Motor neuron (in vitro differentiated cells): ENCODE results near the gene ELOVL5. TPM values are rescaled to one million over a fixed set of nuclear protein-coding genes. Genes with fewer than 3 reads are reported as not detected.
"Not testable (repeated sequence)": the region's sequence is repeated elsewhere in the genome, so short reads cannot be mapped to it uniquely, and the experiment has no call there.

Experiments used
- ATAC-seq, 8 experiments: fragments of 200-7000 bp; cut with Tn5 transposase; replicated peaks in 6 of 8; 2 replicates each; pipeline ENCODE4 v1.8.0; 2021; ENCODE audit warnings: mild to moderate bottlenecking in 8 of 8, moderate library complexity in 8 of 8
- H3K27ac ChIP-seq, 2 donors: fragments of 250-450 bp; sonication (Bioruptor Pico); 2 replicates each; pipeline ENCODE4 v1.9.0; 2021; ENCODE audit warnings: antibody characterized with exemption in 2 of 2, mild to moderate bottlenecking in 2 of 2, moderate library complexity in 1 of 2
- H3K4me1 ChIP-seq, 2 donors: fragments of 250-450 bp; sonication (Bioruptor Pico); replicated peaks in 1 of 2; 2 replicates each; pipeline ENCODE4 v1.6.1; 2021; ENCODE audit warnings: antibody characterized with exemption in 2 of 2, mild to moderate bottlenecking in 2 of 2, moderate library complexity in 1 of 2
- H3K4me3 ChIP-seq, 5 donors: fragments of 250-450 bp; sonication (Bioruptor Pico); 2 replicates each; pipeline ENCODE4 v1.9.0; 2021; ENCODE audit warnings: antibody characterized with exemption in 5 of 5, mild to moderate bottlenecking in 5 of 5, moderate library complexity in 4 of 5
- WGBS, 10 experiments: fragments of 450-650 bp; shearing (Covaris generic); methylation state at CpG; one replicate each; pipeline ENCODE4 v1.0.0; 2022; 5-methylcytosine and 5-hydroxymethylcytosine counted together
- in situ Hi-C, 9 experiments: fragments of 400-800 bp; cut with MboI; loops; one replicate each; pipeline ENCODE4 v1.15.0; 2021; ENCODE audit warnings: low sequenced_read_pairs in 9 of 9, low pct_unique_long_range_greater_than_20kb in 2 of 9; ENCODE audit not compliant: unreplicated experiment in 9 of 9
- total RNA-seq, 8 experiments: library from RNA; unstranded; fragments of 300-600 nt; gene quantifications; 2 replicates each; pipeline versions ENCODE4 v1.2.3 to v1.2.4, GENCODE V29; 2022

The ELOVL5 gene
- total RNA-seq, 8 experiments from 2014 or later = 75.7 to 201 (median 104) TPM

DNA sequence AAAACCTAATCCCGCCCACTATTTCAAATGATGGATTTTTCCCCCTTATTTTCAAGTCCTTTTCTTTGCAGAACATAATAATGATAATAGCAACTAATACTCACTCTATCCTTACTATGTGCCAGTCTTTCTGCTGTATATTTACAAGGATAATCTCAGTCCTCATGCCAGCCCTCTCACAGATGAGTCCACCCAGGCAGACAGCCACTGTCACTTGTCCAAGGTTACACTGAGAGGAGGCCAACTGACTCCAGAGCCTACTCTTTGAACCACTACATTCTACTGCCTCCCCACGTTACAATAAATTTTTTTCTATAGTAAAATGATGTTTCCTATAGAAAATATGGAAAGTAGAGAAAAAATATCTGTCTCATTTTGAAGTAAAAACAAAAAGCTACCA, 30.9 kb downstream of the ELOVL5 start:
- in situ Hi-C loops = no loop called here
- H3K27ac ChIP-seq = no peak overlapping the region
- H3K4me1 ChIP-seq = peaks cover 0 to 7% of the 10 kb centered on the region in 2 donors
- WGBS, 10 experiments = 56 to 100% (median 94%) methylated on average over 1 to 2 of the region's 2 CpGs; no CpG with 5 or more reads in 2 of the 10 experiments
- no peak for ATAC-seq
- H3K4me3 ChIP-seq = no peak overlapping the region

DNA sequence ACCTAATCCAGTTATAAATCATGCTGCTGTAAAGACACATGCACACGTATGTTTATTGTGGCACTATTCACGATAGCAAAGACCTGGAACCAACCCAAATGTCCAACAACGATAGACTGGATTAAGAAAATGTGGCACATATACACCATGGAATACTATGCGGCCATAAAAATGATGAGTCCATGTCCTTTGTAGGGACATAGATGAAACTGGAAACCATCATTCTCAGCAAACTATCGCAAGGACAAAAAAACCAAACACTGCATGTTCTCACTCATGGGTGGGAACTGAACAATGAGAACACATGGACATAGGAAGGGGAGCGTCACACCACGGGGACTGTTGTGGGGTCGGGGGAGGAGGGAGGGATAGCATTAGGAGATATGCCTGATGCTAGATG, 31.5 kb downstream of the ELOVL5 start:
- H3K4me3 ChIP-seq, H3K27ac ChIP-seq, H3K4me1 ChIP-seq, ATAC-seq, in situ Hi-C loops: not testable (repeated sequence)
- 80 to 100% (median 85%) methylated on average over 1 to 3 of the region's 8 CpGs; no CpG with 5 or more reads in 4 of the 10 experiments for WGBS, 10 experiments

DNA sequence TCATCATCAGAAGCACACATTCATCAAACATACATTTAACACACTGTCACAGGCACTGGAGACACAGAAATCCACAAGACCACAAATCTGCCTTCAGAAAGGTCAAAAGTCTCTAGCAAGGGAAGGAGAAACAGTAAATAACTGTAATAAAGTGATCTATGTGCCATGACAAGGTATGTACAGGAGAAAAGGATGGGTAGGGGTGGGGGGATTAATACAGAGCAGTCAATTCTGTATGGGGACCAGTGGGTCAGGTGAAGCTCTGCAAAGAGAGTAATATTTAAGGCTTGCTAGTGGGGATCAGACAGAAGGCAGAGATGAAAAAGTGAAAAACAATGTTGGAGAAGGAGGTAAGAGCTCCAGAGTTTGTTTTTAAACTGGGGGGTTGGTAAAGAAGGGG, 32.6 kb downstream of the ELOVL5 start:
- H3K4me3 ChIP-seq = no peak overlapping the region
- H3K27ac ChIP-seq = no peak overlapping the region
- ATAC-seq = peak in 3 of 8 experiments; percentile 33 to 53 (median 52)
- peaks cover 0 to 7% of the 10 kb centered on the region in 2 donors for H3K4me1 ChIP-seq
- in situ Hi-C loops = no loop called here

DNA sequence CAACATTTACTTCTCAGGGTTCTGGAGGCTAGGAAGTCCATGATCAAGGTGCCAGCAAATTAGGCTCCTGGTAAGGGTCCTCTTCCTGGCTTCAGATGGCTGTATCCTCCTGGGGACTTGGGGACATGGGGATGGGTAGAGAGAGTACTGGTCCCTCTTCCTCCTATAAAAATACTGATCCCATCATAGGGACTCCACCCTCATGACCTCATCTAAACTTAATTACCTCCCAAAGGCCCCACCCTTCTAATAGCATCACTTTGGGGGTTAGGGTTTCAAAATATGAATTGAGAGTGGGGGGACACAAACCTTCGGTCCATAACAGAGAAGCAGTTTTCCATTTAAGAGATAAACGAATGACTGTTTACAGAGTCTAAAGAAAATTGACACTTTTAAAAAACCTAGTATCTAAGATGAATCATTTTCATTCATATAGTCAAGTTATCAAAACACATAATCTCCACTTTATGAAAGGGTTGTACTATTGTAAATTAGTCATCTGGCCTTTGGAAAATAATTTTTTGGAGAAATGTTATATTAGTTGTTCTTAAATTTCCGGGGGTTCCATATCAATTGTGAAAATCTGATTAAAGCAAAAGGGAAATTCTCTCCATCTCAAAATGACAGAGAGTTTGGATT, 33.5 kb downstream of the ELOVL5 start:
- ATAC-seq = peak in 1 of 8 experiments; percentile 29
- WGBS, 10 experiments = 67 to 100% (median 96%) methylated on average over 1 to 3 of the region's 3 CpGs; no CpG with 5 or more reads in 2 of the 10 experiments
- in situ Hi-C loops = no loop called here
- Histone ChIP-seq H3K4me1 (peaks cover 0 to 7% of the 10 kb centered on the region in 2 donors), H3K4me3 (no peak overlapping the region), H3K27ac (no peak overlapping the region)

DNA sequence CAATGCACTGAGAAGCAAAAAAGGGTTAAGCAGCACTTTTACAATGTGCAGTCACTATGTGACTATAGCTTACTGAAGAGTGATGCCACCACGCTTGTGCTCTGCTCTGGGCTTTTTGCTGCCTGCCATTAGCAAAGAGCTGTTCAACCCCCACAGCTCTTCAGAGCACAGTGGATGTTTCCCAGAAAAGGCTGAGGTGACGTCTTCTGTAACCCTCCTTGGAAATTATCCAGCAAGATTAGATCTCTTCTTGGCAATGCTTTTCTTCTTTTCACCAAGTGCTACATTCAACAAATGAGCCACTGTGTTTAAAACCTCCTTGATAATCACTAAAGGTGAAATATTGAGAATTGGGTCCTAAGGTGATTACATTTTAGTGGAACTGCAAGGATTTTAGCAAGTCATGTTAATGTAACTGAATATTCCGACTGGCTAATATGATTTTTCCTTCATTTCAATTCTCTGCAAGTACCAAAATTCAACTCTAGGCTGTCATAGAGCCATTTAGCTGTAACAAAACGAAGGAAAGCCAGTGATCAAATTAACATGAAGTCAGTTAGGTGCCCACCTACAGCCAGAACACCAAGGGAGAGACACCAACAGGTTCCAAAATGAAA, 34.9 kb downstream of the ELOVL5 start:
- Histone ChIP-seq H3K4me3 (no peak overlapping the region), H3K4me1 (peaks cover 0 to 7% of the 10 kb centered on the region in 2 donors), H3K27ac (no peak overlapping the region)
- 14 to 100% (median 78%) methylated on average over 2 to 4 of the region's 4 CpGs for WGBS, 10 experiments
- peak in 4 of 8 experiments; percentile 23 to 74 (median 56) for ATAC-seq
- in situ Hi-C loops = no loop called here

DNA sequence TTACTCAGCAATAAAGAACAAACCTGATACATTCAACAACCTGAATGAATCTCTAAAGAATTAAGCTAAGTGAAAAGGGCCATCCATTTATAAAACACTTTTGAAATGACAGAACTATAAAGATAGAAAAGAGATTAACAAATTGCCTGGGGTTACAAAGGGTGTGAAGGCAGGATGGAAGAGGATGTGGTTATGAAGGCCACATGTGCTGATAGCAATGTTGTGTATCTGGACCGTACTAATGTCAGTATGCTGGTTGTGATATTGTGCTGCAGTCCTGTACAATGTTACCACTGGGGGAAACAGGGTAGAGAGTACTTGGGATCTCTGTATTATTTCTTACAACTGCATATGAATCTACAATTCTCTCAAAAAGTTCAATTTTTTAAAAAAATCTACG, 36.4 kb downstream of the ELOVL5 start:
- Histone ChIP-seq H3K27ac (no peak overlapping the region), H3K4me3 (no peak overlapping the region), H3K4me1 (peaks cover 0 to 7% of the 10 kb centered on the region in 2 donors)
- ATAC-seq = no peak
- 60 to 100% (median 95%) methylated on average over 1 to 2 of the region's 2 CpGs for WGBS, 10 experiments
- in situ Hi-C loops = no loop called here

DNA sequence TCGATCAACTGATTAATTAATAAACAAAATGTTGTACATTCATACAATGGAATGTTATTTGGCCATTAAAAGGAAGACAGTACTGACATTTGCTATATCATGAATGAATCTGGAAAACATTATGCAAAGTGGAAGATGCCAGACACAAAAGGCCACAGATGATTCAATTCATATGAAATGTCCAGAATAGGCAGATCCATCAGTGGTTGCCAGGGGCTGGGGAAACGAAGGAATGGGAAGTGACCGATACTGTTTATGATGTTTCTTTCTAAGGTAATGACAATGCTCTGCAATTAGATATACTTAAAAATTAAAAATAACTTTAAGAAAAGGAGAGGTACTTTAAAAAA, 37.2 kb downstream of the ELOVL5 start:
- 40 to 100% (median 92%) methylated on average over 1 to 3 of the region's 3 CpGs; no CpG with 5 or more reads in 1 of the 10 experiments for WGBS, 10 experiments
- in situ Hi-C loops = no loop called here
- Histone ChIP-seq H3K4me1 (peaks cover 0 to 7% of the 10 kb centered on the region in 2 donors), H3K27ac (no peak overlapping the region), H3K4me3 (no peak overlapping the region)
- no peak for ATAC-seq

DNA sequence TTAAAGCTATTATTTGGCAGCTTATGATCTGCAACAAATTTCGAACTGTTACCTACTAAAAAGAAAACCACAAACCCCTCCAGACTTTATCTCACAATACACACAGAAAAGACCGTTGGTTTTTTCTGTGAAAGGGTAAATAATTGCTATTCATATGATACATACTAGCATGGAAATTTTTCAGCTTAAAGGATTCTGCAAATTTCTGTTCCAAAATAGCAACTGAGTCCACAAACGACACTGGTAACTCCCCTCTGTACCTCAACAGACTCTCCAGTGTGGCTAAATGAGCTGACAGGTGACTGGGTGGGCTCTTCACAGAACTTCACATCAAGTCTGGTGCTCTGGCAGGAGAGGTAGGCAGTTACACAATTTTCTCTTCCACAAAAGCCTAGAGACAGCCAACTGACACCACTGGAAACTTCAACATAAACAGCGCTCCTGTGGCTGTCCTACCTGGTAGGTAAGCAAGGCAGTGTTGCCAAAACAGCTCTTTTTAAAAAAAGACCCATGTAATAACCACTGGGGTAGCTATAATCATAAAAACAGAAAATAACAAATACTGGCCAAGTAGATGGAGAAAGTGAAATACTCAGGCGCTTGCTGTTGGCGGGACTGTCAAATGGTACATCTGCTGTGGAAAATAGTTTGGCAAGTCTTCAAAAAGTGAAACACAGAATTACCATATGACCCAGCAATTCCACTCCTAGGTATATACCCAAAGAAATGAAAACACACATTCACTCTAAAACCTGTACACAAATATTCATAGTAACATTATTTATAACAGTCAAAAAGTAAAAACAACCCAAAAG, 37.8 kb downstream of the ELOVL5 start:
- WGBS, 10 experiments = 66 to 100% (median 89%) methylated on average over 1 to 5 of the region's 6 CpGs
- H3K4me1 ChIP-seq = peaks cover 0 to 1% of the 10 kb centered on the region in 2 donors
- H3K4me3 ChIP-seq = no peak overlapping the region
- in situ Hi-C loops = no loop called here
- H3K27ac ChIP-seq = no peak overlapping the region
- ATAC-seq = no peak

DNA sequence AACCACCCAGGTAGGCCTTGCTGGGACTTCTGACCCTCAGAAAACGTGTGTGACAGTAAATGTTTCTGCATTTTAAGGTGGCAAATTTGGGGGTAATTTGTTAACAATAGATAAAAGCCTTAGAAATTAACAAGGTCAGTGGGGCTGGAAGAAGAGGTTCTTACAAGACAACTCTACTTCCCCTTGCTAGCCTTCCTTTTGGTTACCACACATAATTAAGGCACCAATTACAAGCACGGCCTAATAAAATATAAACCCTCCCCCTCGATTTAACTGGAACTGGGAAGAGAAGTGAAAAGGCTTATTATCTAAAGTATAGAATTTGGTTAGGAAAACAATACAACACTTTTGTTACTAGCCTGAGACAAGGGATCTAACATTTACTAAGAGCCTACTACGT, 38.8 kb downstream of the ELOVL5 start:
- no peaks in the 10 kb centered on the region for H3K4me1 ChIP-seq
- peak overlapping the region in 1 of 2 donors; percentile 18 for H3K27ac ChIP-seq
- H3K4me3 ChIP-seq = no peak overlapping the region
- WGBS, 10 experiments = 40 to 100% (median 100%) methylated on average over 1 to 4 of the region's 4 CpGs; no CpG with 5 or more reads in 1 of the 10 experiments
- ATAC-seq = no peak
- in situ Hi-C loops = no loop called here

DNA sequence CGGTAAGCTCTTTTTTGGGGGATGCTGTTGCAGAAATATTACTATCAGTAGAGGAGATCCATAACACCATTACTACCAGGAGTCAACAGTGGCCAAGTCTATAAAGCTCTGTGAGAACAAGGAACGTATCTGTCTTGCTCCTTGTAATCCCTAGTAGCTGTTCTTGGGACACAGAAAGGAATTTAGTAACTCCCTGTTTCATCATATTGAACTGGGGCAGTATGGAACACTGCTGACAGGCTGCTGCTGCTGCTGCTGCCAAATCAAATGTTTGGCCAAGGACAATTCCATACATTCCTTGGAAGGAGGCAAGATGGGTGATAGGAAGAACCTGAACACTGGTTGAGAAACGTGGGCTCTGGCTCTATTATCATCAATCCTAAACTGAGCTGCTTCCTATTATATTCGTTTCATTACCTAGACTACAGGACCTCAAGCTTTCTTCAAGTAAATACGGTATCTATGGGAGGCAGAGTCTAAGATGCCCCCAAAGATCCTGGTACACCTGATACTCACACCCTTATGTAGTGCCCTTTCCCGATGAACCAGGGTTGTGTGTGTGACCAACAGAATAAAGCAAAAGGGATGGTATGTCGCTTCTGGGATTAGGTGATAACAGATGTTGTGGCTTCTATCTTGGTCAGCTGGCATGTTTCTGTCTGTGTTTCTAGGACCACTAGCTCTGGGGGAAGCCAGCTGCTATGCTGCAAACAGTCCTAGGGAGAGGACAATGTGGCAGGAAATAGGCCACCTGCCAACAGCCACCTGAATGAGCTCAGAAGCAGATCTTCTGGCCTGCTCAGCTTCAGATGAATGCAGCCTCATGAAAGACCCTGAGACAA, 39.5 kb downstream of the ELOVL5 start:
- WGBS, 10 experiments = 63 to 100% (median 100%) methylated on average over 1 to 3 of the region's 7 CpGs
- Histone ChIP-seq H3K4me3 (no peak overlapping the region), H3K27ac (peak overlapping the region in 1 of 2 donors; percentile 18), H3K4me1 (no peaks in the 10 kb centered on the region)
- in situ Hi-C loops = no loop called here
- ATAC-seq = peak in 4 of 8 experiments; percentile 23 to 69 (median 34)

DNA sequence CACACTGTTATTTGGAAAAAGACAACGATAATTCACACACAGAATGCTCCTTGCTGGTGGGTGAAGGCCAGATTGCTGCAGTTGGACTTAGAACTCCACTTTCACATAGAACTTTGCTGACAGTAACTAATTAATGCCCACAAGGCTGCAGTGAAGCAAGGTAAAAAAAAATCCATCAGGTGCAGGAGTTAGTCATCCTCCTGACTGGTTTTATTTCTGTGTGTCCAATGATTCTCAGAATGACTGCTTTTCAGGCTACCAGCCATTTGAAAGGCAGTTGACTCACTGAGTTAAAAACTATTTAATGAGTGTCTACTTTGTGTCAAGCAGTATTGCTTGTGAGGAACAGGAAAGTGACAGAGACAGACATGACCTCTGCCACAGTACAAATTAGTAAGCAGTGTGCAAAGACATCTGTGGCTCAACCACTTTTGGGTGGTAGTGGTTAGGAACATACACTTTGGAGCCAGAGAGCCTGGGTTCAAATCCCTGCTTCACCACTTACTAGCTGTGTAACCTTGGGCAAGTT, 41.9 kb downstream of the ELOVL5 start:
- in situ Hi-C loops = no loop called here
- no peak overlapping the region for H3K4me3 ChIP-seq
- WGBS, 10 experiments = 60 to 100% (median 100%) methylated on average over 1 of the region's 1 CpG; no CpG with 5 or more reads in 3 of the 10 experiments
- no peak for ATAC-seq
- H3K4me1 ChIP-seq = peaks cover 14 to 16% of the 10 kb centered on the region in 2 donors
- H3K27ac ChIP-seq = no peak overlapping the region

DNA sequence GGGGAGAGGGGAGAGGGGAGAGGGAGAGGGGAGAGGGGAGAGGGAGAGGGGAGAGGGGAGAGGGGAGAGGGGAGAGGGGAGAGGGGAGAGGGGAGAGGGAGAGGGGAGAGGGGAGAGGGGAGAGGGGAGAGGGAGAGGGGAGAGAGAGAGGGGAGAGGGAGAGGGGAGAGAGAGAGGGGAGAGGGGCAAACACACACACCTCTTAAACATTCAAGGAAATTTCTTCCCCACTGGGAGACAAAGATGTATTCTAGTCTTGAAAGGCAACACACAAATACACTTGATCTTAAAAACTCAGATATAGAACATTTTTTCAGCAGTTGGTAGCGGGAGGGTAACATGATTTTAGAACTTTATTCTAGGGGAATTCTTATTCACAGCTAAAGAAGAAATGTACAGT, 42.5 kb downstream of the ELOVL5 start:
- 100% methylated on average over 1 of the region's 1 CpG; no CpG with 5 or more reads in 7 of the 10 experiments for WGBS, 10 experiments
- in situ Hi-C loops, H3K27ac ChIP-seq, ATAC-seq, H3K4me3 ChIP-seq: not testable (repeated sequence)
- H3K4me1 ChIP-seq = peaks cover 18 to 22% of the 10 kb centered on the region in 2 donors
